ENCODE results near the gene PHYHD1.

DNA sequence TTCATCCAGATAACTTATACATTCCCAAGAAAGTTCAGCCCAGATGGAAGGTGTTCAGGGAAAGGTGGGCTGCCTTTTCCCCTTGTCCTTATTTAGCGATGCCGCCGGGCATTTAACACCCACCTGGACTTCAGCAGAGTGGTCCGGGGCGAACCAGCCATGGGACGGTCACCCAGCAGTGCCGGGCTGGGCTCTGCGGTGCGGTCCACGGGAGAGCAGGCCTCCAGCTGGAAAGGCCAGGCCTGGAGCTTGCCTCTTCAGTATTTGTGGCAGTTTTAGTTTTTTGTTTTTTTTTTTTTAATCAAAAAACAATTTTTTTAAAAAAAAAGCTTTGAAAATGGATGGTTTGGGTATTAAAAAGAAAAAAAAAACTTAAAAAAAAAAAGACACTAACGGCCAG lies 4.0 kb upstream of the PHYHD1 start:
- TF ChIP-seq, protein P1, sequence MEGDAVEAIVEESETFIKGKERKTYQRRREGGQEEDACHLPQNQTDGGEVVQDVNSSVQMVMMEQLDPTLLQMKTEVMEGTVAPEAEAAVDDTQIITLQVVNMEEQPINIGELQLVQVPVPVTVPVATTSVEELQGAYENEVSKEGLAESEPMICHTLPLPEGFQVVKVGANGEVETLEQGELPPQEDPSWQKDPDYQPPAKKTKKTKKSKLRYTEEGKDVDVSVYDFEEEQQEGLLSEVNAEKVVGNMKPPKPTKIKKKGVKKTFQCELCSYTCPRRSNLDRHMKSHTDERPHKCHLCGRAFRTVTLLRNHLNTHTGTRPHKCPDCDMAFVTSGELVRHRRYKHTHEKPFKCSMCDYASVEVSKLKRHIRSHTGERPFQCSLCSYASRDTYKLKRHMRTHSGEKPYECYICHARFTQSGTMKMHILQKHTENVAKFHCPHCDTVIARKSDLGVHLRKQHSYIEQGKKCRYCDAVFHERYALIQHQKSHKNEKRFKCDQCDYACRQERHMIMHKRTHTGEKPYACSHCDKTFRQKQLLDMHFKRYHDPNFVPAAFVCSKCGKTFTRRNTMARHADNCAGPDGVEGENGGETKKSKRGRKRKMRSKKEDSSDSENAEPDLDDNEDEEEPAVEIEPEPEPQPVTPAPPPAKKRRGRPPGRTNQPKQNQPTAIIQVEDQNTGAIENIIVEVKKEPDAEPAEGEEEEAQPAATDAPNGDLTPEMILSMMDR (IDR thresholded peaks at IDR 0.05): no peak
- TF ChIP-seq POLR2A (IDR thresholded peaks at IDR 0.05): no peak
